T-cell (primary cell): ENCODE data around the gene NUDT14. TPM values are rescaled to one million over a fixed set of nuclear protein-coding genes. Genes with fewer than 3 reads are reported as not detected.

Experiments used
- ATAC-seq, 4 experiments: fragments of 200-7000 bp in 3 of 4; fragments of 150-1000 bp in 1 of 4; cut with Tn5 transposase; replicated peaks in 1 of 4; 1 replicate in 3 of 4; 2 replicates in 1 of 4; pipeline ENCODE4 v1.10.0; 2021; ENCODE audit warnings: moderate library complexity in 3 of 4, mild to moderate bottlenecking in 2 of 4, moderate number of reproducible peaks in 1 of 4
- CTCF ChIA-PET, 2 donors: fragments of 300-600 bp; sonication (Branson Sonifier 250); formaldehyde crosslinking; loops; one replicate each; lab custom pipeline; 2022; ENCODE audit warnings: antibody characterized with exemption in 2 of 2; lab: Charles Lee
- POLR2A ChIA-PET, 2 donors: fragments of 300-600 bp; sonication (Branson Sonifier 250); formaldehyde crosslinking; loops; one replicate each; lab custom pipeline; 2022; ENCODE audit warnings: antibody characterized with exemption in 2 of 2; lab: Charles Lee
- DNase-seq, 35 experiments: peaks; one replicate each; pipeline versions ENCODE4 v3.0.0 to v3.0.0-alpha.2; 2013 to 2023
- H3K27ac ChIP-seq: one replicate; pipeline ENCODE4 v1.5.1; 2013; ENCODE audit warnings: low read length
- H3K27me3 ChIP-seq, 2 experiments: replicated peaks in 1 of 2; 1 replicate in 1 of 2; 2 replicates in 1 of 2; pipeline versions ENCODE4 v1.6.1 to v1.7.0; 2013; ENCODE audit warnings: low read length in 1 of 2, mixed read lengths in 1 of 2; ENCODE audit not compliant: control insufficient read depth in 2 of 2, insufficient read depth in 2 of 2; ENCODE audit errors: extremely low read depth in 1 of 2
- H3K36me3 ChIP-seq, 2 donors: 1 replicate in 1 of 2; 2 replicates in 1 of 2; pipeline versions ENCODE4 v1.6.1 to v1.7.0; 2013; ENCODE audit warnings: low read length in 1 of 2; ENCODE audit not compliant: control insufficient read depth in 2 of 2, insufficient read depth in 1 of 2; ENCODE audit errors: extremely low read depth in 1 of 2
- H3K4me1 ChIP-seq, 2 experiments: 1 replicate in 1 of 2; 2 replicates in 1 of 2; pipeline versions ENCODE4 v1.6.1 to v1.7.0; 2013; ENCODE audit warnings: low read length in 2 of 2, mixed read lengths in 1 of 2; ENCODE audit not compliant: insufficient read depth in 2 of 2, control insufficient read depth in 1 of 2; ENCODE audit errors: extremely low read depth in 1 of 2
- H3K4me3 ChIP-seq, 2 donors: 1 replicate in 1 of 2; 2 replicates in 1 of 2; pipeline versions ENCODE4 v1.5.1 to v1.7.0; 2013; ENCODE audit warnings: mild to moderate bottlenecking in 2 of 2, low read length in 1 of 2, moderate library complexity in 1 of 2; ENCODE audit not compliant: control insufficient read depth in 1 of 2; ENCODE audit errors: extremely low read depth in 1 of 2
- H3K9me3 ChIP-seq: 2 replicates; pipeline ENCODE4 v1.7.0; 2013
- H3K27ac Mint-ChIP-seq, 2 donors: one replicate each; pipeline ENCODE4 v1.8.0; 2020 to 2021; ENCODE audit warnings: mild to moderate bottlenecking in 2 of 2, mixed read lengths in 2 of 2
- H3K27me3 Mint-ChIP-seq, 2 donors: one replicate each; pipeline ENCODE4 v1.8.0; 2021 to 2022; ENCODE audit warnings: mixed read lengths in 2 of 2
- H3K36me3 Mint-ChIP-seq: one replicate; pipeline ENCODE4 v1.8.0; 2021; ENCODE audit warnings: mixed read lengths
- H3K4me1 Mint-ChIP-seq, 3 donors: one replicate each; pipeline ENCODE4 v1.8.0; 2020 to 2022; ENCODE audit warnings: mixed read lengths in 3 of 3, mild to moderate bottlenecking in 1 of 3
- H3K4me3 Mint-ChIP-seq, 3 donors: one replicate each; pipeline ENCODE4 v1.8.0; 2020 to 2022; ENCODE audit warnings: mild to moderate bottlenecking in 3 of 3, mixed read lengths in 3 of 3, moderate library complexity in 3 of 3
- H3K9me3 Mint-ChIP-seq, 3 donors: one replicate each; pipeline ENCODE4 v1.8.0; 2020 to 2022; ENCODE audit warnings: mixed read lengths in 3 of 3
- WGBS: methylation state at CpG from one replicate; pipeline ENCODE4 v1.1.5; 2013; ENCODE audit warnings: missing lambda C conversion rate; ENCODE audit not compliant: insufficient coverage; 5-methylcytosine and 5-hydroxymethylcytosine counted together
- total RNA-seq, 35 experiments: library from RNA in 6 of 35; stranded (reverse) in 6 of 35; fragments of 120-200 nt in 1 of 35; gene quantifications; one replicate each; pipeline versions ENCODE4 v1.2.1 to v1.2.4 and lab custom pipeline; 2013 to 2026

Gene NUDT14
- total RNA-seq, 5 donors from 2014 or later (not counting 1 experiment from before 2014, with no cell fraction given): 10.0 to 25.5 (median 20.2) TPM

DNA sequence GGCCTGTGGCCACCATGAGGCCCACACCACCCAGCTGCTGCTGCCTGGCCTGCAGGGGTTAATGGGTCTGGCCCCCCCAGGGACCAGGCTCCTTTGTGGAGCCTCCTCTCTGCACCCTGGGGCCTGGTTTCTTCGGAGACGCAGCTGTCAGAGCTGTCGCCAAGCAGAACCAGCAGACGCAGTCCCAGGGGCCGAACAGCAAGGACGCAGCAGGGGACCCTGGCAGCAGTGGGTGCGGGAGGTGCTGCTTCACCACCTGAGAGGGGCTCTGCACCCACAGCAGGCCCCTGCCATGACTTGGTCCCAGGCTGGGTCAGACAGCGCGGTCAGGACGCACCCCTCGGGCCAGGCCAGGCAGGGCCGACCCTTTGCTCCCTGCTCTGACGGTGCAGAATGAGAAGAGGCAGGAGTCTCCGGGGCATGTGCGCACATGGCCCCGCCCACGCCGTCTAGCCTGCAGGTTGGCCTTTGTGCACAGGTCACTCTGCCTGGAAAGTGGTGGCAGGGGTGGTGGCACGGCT lies 43.0 kb downstream of the NUDT14 start:
- Histone ChIP-seq H3K27ac (no peak overlapping the region), H3K9me3 (no peaks in the 10 kb centered on the region), H3K27me3 (peaks cover 0 to 11% of the 10 kb centered on the region in 2 experiments), H3K4me1 (no peaks in the 10 kb centered on the region), H3K4me3 (no peak overlapping the region), H3K36me3 (no peaks in the 10 kb centered on the region)
- Mint-ChIP-seq H3K4me3 (no peak overlapping the region), H3K36me3 (peaks cover 5% of the 10 kb centered on the region), H3K9me3 (peaks cover 0 to 13% (median 8%) of the 10 kb centered on the region in 3 donors), H3K27ac (no peak overlapping the region), H3K4me1 (no peaks in the 10 kb centered on the region), H3K27me3 (peaks cover 1 to 12% of the 10 kb centered on the region in 2 donors)
- 94% methylated on average over 19 of the region's 19 CpGs for WGBS
- ChIA-PET POLR2A (no interaction called here), CTCF (no interaction called here)
- ATAC-seq (no peak), DNase-seq (no peak)

GRCh38 chr14:105137481-105138020 lies 43.6 kb downstream of the NUDT14 start:
- Mint-ChIP-seq H3K9me3 (peaks cover 3 to 17% (median 12%) of the 10 kb centered on the region in 3 donors), H3K27me3 (peaks cover 4 to 16% of the 10 kb centered on the region in 2 donors), H3K27ac (no peak overlapping the region), H3K36me3 (peaks cover 8% of the 10 kb centered on the region), H3K4me1 (no peaks in the 10 kb centered on the region), H3K4me3 (no peak overlapping the region)
- CTCF ChIA-PET: no interaction called here
- H3K9me3 ChIP-seq: no peaks in the 10 kb centered on the region
- POLR2A ChIA-PET: no interaction called here
- H3K4me1 ChIP-seq: no peaks in the 10 kb centered on the region
- no peak overlapping the region for H3K4me3 ChIP-seq
- H3K27ac ChIP-seq: no peak overlapping the region
- WGBS: 84% methylated on average over 11 of the region's 14 CpGs
- H3K36me3 ChIP-seq: no peaks in the 10 kb centered on the region
- DNase-seq: no peak
- ATAC-seq: no peak
- peaks cover 0 to 11% of the 10 kb centered on the region in 2 experiments for H3K27me3 ChIP-seq

DNA sequence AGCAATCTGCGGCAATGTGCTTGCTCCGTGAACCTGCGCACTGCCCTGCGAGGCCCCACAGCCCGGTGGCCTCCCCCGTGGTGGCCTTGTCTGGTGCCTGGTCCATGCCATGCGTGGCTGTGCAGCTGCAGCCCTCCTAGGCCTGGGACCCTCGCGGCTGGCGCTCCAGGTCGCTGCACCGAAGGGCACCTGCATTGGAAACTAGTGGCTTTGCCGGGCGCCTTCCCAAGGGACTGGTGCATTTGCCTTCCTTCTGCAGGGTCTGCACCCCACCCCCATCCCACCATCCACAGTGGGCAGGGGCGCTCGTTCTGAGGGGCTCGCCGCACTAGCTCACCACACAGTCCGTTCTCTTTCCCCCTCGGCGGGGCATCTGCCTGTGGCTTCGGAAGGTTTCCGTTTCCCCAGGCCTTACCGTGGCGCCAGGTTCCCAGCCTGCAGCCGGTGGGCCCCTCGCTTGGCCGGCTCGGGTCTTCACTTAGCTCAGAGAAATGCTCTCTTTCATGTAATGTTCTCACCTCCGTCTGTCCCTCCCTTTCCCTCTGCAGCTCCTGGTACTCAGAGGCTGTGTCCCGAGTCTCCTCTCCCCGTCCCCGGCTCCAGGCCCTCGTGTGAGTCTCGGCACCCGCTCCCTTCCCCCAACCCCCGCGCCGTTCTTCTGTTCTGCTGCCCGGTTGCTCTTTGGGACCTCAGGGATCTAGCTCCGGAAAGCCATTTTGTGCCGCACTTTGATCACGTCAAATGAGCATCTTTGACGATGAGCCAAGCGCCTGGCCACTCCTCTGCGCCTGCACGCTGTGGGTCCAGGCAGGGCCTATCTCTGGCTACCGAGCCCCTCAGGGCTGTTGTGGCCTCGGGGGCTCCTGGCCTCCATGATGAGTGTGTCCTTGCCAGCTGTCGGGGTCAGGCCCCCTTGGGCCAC lies 44.5 kb downstream of the NUDT14 start:
- Mint-ChIP-seq H3K4me1 (no peaks in the 10 kb centered on the region), H3K9me3 (peaks cover 3 to 17% (median 12%) of the 10 kb centered on the region in 3 donors), H3K27me3 (peaks cover 4 to 16% of the 10 kb centered on the region in 2 donors), H3K4me3 (no peak overlapping the region), H3K36me3 (peaks cover 8% of the 10 kb centered on the region), H3K27ac (no peak overlapping the region)
- DNase-seq (no peak), ATAC-seq (no peak)
- ChIA-PET POLR2A (no interaction called here), CTCF (no interaction called here)
- Histone ChIP-seq H3K27me3 (peaks cover 0 to 15% of the 10 kb centered on the region in 2 experiments), H3K9me3 (no peaks in the 10 kb centered on the region), H3K36me3 (no peaks in the 10 kb centered on the region), H3K4me3 (no peak overlapping the region), H3K27ac (no peak overlapping the region), H3K4me1 (no peaks in the 10 kb centered on the region)
- WGBS: 86% methylated on average over 45 of the region's 50 CpGs

DNA sequence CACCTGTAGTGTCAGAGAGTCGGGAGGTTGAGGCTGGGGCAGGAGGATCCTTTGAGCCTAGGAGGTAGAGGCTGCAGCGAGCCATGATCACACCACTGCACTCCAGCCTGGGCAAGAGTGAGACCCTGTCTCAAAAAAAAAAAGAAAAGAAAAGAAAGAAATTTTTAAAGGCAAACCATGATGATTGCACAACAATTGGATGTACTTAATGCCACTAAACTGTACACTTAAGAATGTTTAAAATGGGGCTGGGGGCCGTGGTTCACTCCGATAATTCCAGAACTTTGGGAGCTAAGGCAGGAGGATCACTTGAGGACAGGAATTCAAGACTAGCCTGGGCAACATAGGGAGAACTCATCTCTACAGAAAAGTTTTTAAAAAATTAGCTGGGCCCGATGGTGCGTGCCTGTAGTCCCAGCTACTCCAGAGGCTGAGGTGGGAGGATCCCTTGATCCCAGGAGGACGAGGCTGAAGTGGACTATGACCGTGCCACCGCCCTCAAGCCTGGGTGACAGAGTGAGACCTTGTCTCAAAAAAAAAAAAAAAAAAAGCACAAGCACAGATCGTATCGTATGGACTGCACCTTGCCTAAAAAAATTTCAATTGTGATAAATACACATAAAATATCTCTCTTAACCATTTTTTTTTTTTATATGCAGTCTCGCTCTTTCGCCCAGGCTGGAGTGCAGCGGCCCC lies 45.3 kb downstream of the NUDT14 start:
- Histone ChIP-seq H3K36me3 (no peaks in the 10 kb centered on the region), H3K27me3 (peaks cover 0 to 15% of the 10 kb centered on the region in 2 experiments), H3K4me3 (no peak overlapping the region), H3K9me3 (no peaks in the 10 kb centered on the region), H3K4me1 (no peaks in the 10 kb centered on the region), H3K27ac (no peak overlapping the region)
- Mint-ChIP-seq H3K4me3 (no peak overlapping the region), H3K9me3 (peaks cover 3 to 17% (median 12%) of the 10 kb centered on the region in 3 donors), H3K27ac (no peak overlapping the region), H3K4me1 (no peaks in the 10 kb centered on the region), H3K36me3 (peaks cover 8% of the 10 kb centered on the region), H3K27me3 (peaks cover 4 to 16% of the 10 kb centered on the region in 2 donors)
- no peak for DNase-seq
- 75% methylated on average over 8 of the region's 14 CpGs for whole genome bisulfite sequencing
- no peak for ATAC-seq
- ChIA-PET POLR2A (no interaction called here), CTCF (no interaction called here)

DNA sequence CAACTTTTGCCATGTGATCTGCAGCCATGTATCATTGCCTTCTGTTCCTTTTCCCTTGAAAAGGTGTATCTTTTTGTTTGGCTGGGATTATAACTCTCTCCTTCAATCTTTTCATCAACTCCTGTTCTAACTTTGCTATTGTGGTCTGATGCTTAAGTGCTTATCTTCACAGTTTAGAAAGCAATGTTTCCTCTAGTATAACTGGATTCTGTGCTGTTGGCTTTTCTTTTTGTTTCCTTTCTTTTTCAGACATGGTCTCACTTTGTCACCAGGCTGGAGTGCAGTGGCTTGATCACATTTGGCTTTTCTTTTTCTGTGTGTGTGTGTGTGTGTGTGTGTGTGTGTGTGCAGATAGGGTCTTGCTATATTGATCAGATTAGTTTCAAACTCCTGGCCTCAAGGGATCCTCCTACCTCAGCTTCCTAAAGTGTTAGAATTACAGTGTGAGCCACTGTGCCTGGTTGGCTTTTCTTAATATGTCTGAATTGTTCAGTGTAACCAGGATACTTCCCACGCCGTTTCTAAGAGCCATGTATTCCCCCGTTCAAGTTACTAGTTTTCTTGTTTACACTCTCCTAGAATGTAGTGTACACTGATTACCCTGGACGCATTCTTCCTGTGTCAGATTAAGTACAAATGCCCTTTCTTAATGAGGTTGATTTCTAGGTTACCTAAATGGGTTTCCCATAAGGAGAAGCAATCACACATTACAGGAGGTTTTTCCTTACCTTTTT lies 48.0 kb downstream of the NUDT14 start:
- POLR2A ChIA-PET: no interaction called here
- ATAC-seq: no peak

More for the DNA sequence above, 48.0 kb downstream of the NUDT14 start:
- Mint-ChIP-seq H3K27ac (no peak overlapping the region), H3K4me3 (no peak overlapping the region), H3K4me1 (no peaks in the 10 kb centered on the region), H3K9me3 (peaks cover 3 to 18% (median 8%) of the 10 kb centered on the region in 3 donors), H3K27me3 (peaks cover 10 to 16% of the 10 kb centered on the region in 2 donors), H3K36me3 (peaks cover 5% of the 10 kb centered on the region)
- Histone ChIP-seq H3K9me3 (no peaks in the 10 kb centered on the region), H3K4me1 (no peaks in the 10 kb centered on the region), H3K27me3 (peaks cover 0 to 21% of the 10 kb centered on the region in 2 experiments), H3K36me3 (no peaks in the 10 kb centered on the region), H3K4me3 (no peak overlapping the region), H3K27ac (no peak overlapping the region)
- DNase-seq: no peak
- WGBS: no CpG with 5 or more reads among the region's 4 CpGs
- CTCF ChIA-PET: no interaction called here
